SK-N-MC (cell line): Measurements from ENCODE around the gene FBXO36.

Experiments used
- EZH2 ChIP-seq: fragments of 200-600 bp; sonication (generic); IDR thresholded peaks from one replicate; pipeline ENCODE4 v1.6.1; 2017; ENCODE audit warnings: antibody characterized with exemption
- POLR2AphosphoS5 ChIP-seq: IDR thresholded peaks from 2 replicates; pipeline ENCODE4 v1.6.1; 2012; ENCODE audit warnings: mild to moderate bottlenecking, low read depth, low read length, borderline replicate concordance

DNA sequence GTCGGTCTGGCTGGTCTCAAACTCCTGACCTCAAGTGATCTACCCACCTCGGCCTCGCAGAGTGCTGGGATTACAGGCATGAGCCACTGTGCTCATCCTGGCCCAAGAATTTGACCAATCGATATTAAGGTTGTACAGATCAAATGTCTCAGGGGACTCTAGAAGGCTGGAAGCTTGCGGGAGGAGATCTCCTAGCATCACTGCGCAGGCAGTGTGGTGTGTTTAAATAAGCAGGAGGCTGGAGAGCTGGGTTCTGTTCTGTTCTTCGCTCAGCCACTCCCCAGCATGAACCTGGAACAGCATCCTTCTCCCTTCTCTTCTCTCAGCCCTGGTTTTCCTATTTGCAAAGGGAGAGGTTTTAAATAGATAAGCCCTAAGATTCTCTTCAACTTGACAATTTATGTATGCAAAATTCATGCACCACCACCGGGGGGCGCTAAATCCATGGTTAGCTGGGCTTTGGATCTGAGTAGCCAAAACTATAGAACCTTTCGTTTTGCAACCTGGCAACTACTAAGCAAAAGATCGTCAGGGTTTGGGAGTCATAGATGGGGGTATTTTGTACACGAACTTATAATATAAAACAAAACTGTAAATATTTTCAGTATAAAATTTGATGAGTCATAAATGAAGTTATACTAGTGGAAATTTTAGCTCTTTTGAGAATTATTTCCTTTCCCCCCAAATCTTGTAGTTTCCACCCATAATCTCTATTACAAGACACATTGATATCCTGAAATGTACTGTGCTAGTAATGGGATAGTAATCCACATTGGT is 85.8 kb downstream of the FBXO36 start:
- TF ChIP-seq POLR2AphosphoS5: no peak
- no peak for TF ChIP-seq EZH2
